Measurements from ENCODE around the gene RIMBP2.

The RIMBP2 gene

DNA sequence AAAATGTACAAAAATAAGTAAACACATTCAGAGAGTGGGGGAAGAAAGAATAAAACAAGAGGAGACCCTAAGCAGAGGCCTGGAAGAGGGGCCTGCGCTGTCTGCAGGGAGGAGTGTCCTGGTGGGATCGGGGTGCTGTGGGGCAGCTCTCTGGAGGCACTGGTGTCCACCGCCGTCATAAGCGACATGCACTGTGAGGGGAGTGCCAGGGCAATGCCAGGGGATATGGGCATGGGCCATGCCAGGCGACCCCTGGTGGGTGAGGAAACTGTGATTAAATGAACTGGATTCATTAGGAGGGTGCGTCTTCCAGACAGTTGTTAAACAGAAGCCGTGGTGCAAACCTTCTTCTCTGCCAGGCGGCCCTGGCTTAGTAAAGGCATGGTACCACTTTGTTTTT is 261.8 kb downstream of the RIMBP2 start:
- no peak for DNase-seq

- no peak for DNase-seq
These were observed 263.6 kb downstream of the RIMBP2 start for GRCh38 chr12:130452546-130452945.

DNA sequence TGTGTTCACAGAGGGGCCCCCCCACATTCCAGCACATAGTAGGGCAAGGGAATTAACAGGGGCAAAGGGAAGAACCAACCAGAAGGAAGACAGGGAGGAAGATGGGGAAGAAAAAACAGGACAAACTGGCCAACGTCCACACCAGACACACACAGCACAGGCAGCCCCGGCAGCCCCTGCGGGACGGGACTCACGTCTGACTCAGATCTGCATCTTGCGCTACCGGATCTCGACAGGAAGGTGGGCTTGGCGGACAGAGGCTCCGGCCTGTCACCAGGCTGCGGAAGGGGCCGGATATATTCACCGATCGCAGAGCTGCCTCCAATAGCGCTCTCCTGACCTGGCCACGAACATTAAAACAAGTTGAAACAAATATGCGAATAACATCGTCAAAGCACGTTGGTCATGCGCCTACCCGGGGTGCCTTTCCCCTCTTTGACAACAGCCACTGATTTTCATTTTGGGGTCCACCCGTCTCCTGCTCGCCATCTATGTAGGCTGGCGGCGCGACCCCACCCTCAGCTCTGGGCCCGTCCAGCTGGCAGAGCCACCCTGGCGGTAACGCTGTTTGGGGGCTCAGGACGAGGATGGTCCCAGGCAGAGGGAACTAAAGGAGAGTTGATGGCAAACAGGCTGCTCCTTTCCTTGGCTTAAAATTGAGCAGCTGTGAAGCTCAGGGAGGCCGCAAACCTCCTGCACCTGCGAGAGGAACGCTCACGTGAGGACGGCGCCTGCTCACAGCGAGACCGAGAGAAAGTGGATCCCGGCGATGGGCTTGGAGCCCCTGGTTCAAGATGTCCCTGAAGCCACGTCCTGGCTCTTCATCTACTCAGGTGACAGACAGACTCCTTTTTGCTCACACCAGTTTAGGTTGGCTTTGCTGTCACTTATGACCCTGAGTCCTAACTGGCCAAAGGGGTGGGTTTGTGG is 264.8 kb downstream of the RIMBP2 start:
- DNase-seq, result no peak

- no peak for DNase-seq
These were observed 266.8 kb downstream of the RIMBP2 start for GRCh38 chr12:130449291-130449690.

GRCh38 chr12:130448044-130448821 is 267.9 kb downstream of the RIMBP2 start:
- DNase-seq, result no peak

GRCh38 chr12:130447655-130447965 is 268.5 kb downstream of the RIMBP2 start:
- no peak for DNase-seq

DNA sequence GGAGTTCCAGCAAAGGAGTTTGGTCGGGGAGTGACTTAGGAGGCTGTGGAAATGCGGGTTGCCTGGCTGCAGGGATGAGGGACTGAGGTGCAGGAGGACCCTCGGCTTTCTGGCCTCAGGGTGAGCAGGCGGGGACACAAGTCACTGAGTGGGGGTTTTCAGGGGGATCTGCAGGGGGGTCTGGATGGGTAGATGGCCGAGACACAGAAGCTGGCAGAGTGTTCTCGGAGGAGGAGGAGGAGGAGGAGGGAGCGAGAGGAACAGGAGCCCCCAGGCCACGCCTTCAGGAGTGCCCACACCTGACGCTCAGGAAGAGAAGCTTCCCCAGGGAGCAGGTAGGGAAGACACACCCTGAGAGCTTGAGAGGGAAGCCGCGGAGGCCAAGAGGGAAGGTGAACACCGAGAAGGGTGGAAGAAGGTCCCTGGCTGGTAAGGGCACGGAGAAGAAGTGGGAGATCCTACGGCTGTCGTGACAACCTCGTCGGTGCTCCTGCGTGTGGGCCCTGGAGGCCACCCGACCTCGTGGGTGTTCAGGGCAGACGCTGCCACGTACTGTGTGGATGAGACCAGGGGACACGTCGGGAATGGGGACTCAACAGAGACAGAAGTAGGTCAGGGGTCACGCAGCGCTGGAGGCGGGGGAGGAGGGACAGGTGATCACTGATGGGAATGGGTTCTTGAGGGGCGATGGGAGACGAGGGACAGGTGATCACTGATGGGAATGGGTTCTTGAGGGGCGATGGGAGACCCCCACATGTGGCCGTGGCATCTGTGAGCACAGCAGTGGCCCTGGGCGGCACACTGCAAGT is 269.0 kb downstream of the RIMBP2 start:
- no peak for DNase-seq

DNA sequence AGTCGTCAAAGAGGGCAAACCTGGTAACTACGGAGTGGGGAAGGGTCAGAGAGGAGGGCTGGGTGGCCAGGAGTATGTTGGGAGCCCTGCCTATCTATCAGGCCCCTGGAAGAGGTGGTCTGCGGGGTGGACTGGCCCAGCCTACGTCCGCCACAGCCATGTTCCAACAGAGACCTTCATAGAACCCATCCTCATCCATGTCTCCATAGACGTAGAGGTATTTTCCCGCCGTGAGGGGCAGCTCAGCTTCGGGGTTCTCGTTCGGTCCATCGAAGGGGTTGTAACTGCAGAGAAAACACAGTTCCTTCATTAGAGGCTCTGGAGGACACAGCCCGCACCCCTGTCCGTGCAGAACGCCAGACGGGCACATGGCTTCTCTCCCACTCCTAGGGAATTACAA is 271.1 kb downstream of the RIMBP2 start:
- no peak for DNase-seq

DNA sequence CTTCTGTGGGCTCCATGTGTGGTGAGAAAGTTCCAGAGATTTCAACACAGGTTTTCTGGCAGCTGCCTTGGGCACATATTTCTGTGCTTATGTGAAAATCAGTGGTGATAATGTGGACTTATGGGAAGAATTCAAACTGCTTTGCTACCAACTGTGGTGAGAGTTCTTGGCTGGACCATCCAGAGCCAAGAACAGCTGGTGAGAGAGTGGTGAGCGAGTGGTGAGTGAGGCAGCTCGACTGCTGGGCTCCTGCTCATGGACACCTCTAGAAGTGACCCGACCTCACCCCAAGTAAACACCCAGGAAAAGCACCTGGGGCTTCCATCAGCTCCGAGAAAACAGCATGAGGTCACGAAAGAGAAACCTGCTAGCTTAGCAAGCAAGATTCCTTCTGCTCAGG is 272.0 kb downstream of the RIMBP2 start:
- DNase-seq, result no peak

DNA sequence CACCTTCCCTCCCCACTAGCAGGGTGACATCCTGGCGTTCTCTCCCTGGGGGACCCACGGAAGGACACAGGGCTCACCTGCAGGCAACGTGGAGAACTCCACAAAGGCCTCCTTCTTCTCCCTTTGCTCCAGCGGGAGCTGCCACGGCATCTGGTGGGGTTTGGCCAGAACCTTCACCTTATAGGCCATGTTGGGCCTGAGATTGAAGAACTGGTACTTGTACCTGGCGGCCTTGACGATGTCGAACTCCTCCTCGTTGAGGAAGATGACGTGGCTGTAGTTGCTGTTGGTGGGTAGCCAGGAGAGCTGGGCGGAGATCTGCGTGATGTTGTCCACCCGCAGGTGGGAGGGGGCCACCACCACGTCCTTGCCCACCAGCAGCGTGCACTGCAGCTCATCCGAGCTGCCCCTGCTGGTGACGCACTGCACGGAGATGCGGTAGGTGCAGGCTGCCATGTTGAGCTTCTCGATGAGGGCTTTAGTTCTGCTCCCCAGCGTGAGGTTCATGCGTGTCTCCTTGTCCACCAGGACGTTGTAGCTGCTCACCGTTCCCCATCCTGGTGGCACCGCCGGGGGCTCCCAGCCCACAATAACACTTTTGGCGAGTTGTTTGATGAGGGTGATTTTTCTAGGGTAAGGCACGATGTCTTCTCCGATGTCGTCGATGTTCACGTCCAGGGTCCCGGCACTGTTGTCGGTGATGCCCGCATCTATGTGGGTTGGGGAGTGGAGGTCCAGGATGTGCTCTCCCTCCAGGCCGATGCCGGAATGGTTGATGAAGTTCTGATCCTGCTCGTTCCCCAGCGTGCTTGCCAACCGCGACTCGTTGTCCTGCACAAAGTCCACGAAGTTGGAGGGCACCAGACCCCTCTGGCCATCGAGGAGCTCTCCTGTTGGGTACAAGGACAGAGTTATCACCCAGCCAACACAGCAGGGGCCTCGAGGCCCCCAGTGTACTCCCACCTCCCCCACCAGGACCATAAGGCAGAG is 274.0 kb downstream of the RIMBP2 start:
- DNase-seq, result no peak

- DNase-seq, result no peak
These were observed 275.6 kb downstream of the RIMBP2 start for GRCh38 chr12:130440411-130441080.

GRCh38 chr12:130439250-130439649 is 276.8 kb downstream of the RIMBP2 start:
- DNase-seq, result no peak

DNA sequence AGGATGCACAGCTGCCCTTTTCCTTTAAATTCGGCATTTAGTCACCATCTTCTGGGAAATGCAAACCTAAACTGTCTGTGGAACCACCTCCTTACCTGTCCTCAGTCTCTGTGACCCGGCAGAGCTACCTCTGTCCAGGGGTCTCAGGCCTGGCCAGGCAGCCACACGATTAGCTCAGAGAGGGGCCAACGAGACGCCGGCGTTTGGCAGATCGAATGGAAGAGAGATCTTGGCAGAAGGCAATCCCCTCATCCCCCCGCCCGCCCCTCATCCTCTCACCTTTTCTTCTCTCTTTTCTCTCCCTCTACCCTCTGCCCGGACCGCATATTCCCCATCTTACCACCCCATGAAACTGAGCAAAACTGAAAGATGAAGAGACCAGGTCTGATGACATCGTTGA is 277.4 kb downstream of the RIMBP2 start:
- no peak for DNase-seq

DNA sequence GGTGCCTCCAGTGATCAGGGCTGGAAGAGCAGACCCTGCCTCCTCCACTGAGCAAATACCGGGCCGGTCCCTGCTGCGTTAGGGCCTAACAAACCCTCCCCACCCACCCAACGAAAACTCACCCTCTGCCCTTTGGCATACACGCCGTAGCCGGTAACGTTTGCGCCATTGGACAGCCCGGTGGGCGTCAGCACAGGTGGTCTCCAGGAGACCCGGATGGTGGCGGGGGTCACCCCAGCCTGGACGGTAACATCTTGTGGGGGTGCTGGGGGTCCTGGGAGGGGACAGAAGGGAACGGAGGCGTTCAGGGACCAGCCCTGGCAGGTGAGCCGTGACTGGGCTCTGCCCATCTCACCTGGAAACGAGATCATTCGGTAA is 277.9 kb downstream of the RIMBP2 start:
- DNase-seq, result no peak

GRCh38 chr12:130437555-130438242 is 278.4 kb downstream of the RIMBP2 start:
- DNase-seq, result no peak

DNA sequence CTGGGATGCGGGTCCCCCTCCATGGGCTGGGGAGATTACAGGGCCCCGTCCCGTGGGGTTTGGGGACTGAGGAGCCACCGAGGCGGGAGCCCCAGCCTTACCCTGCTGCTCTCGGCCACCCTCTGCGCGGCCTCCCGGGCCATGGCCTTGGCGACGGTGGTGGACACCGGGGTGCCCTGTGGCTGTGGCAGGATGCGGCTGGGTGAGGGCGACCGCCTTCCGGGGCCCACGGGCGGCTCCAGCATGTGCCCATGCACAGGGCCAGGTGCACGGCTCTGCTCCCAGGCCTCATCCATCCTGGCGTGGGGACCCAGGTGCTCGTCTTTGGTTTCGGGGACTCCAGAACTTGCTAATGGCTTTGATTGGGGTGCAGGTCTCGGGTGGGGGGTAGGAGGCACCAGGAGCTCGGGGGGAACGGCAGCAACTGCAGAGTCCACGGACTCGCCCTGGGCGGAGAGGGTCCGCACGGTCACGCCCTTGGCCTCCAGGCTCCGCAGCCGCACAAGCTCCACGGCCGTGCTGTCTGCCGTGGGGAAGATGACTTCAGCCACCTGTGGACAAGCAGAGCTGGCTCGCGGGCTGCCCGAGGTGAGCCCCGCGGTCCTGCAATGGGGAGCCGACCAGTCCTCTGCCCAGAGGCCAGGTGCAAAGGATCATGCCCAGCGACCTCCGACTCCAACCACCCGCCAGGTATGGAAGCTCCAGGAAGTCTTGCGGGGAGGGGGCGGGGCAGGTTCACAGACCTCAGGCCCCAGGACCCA is 279.2 kb downstream of the RIMBP2 start:
- DNase-seq, result no peak

DNA sequence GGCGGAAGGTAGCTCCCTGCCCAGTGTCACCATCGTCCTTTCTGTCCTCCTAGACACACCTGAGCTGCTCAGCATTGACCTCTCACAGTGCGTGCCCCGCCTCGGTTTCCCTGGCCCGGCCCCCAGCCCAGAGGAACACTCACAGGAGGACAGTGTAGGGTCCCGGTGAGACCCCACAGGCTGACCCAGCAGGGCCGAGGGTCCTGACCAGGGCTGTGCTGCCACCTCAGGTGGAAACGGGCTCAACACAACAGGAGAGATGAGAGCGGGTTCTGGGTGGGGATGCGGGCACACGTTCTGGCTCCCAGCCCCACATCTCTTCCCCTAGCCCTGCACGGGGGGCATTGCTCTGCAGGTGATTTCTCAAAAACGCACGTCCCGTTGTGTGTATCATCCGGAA is 280.3 kb downstream of the RIMBP2 start:
- DNase-seq, result no peak

DNA sequence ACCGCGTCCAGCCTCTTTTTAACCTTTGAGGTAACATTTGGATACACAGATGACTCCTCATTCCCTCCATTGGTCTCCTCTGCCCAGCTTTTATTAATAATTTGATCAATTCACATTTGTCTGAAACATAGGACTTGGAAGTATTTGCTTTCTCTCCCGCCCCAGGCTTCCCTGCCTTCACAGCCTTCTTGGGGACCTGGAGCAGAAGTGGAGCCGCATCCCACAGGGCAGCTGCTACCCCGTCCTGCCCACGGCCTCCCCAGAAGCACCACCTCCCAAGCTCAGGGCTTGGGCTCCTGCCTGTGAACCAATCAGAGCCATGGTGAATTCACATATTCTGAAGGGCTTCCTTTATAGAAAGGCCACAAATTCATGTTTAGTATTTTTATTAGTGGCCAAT is 280.8 kb downstream of the RIMBP2 start:
- DNase-seq, result no peak

- DNase-seq, result no peak
These were observed 281.5 kb downstream of the RIMBP2 start for GRCh38 chr12:130434560-130434959.

DNA sequence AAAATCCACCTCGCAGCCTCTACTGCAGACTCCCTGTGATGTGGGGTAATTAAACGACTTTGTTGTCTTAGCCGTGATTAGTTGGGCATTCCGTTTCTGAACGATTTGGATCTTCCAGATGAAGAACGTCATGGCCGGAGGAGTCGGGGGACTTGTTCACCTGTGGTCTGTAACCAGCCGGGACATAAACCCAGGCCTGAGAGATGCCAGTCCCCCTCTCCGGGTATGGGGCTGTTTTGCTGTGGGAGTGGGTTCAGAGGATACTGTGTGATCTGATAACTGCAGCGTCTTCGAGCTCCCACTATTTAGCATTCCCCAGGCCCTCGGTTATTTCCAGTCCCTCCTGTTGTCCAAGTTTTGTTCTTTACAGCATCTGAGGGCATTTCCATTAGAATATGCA is 282.3 kb downstream of the RIMBP2 start:
- DNase-seq, result no peak

All from NCI-H1694 treated with DMSO at 0.1 percent for 48 hours (cell line).